ENCODE results near the gene EPB41L4A. TPM values are rescaled to one million over a fixed set of nuclear protein-coding genes. Genes with fewer than 3 reads are reported as not detected.
"Not testable (repeated sequence)": the region's sequence is repeated elsewhere in the genome, so short reads cannot be mapped to it uniquely, and the experiment has no call there.

Gene EPB41L4A
- total and polyA plus RNA-seq, 2 experiments from 2014 or later: 9.5 to 12.9 TPM

DNA sequence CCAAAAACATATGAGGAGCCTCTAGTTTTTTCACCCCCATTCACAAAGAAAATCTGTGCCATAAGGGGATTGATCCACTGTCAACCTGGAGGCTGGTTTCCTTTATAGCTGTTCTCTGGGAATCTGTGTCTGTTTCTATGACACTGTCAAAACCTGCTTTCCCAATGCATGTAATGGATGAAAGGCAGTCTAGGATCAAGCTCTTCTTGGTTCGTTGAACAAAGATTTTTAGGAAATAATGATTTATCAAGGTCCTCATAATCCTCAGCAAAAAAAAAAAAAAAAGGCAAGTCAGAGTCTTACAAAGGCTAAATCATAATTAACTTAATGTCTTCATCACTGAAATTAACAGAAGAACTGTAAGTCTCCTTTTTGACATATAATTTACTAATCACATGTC, 16.0 kb downstream of the EPB41L4A start:
- peaks cover 8% of the 10 kb centered on the region for H3K4me1 ChIP-seq (ENCODE audit: insufficient read depth)
- no peak overlapping the region for H2AFZ ChIP-seq
- H3K36me3 ChIP-seq (replicated peaks; ENCODE audit: insufficient read depth, low read depth): no peaks in the 10 kb centered on the region
- no peak for DNase-seq (ENCODE audit: low spot score)
- H3K4me2 ChIP-seq: no peak overlapping the region
- H4K20me1 ChIP-seq (ENCODE audit: insufficient read depth, poor library complexity, severe bottlenecking): no peaks in the 10 kb centered on the region
- no peak overlapping the region for H3K27ac ChIP-seq
- no peak overlapping the region for H3K4me3 ChIP-seq
- H3K9me3 ChIP-seq (ENCODE audit: low read depth): no peaks in the 10 kb centered on the region
- no peaks in the 10 kb centered on the region for H3K27me3 ChIP-seq
- H3K9me2 ChIP-seq (replicated peaks; ENCODE audit: insufficient read depth): no peaks in the 10 kb centered on the region
- H3K79me2 ChIP-seq: peaks cover 9% of the 10 kb centered on the region
- TF ChIP-seq EZH2 (IDR thresholded peaks at IDR 0.05; ENCODE audit: borderline replicate concordance) (no peak), EZH2phosphoT487 (IDR thresholded peaks at IDR 0.05; ENCODE audit: low read depth, severe bottlenecking, unreplicated experiment) (no peak)
- TF ChIP-seq, protein P1, sequence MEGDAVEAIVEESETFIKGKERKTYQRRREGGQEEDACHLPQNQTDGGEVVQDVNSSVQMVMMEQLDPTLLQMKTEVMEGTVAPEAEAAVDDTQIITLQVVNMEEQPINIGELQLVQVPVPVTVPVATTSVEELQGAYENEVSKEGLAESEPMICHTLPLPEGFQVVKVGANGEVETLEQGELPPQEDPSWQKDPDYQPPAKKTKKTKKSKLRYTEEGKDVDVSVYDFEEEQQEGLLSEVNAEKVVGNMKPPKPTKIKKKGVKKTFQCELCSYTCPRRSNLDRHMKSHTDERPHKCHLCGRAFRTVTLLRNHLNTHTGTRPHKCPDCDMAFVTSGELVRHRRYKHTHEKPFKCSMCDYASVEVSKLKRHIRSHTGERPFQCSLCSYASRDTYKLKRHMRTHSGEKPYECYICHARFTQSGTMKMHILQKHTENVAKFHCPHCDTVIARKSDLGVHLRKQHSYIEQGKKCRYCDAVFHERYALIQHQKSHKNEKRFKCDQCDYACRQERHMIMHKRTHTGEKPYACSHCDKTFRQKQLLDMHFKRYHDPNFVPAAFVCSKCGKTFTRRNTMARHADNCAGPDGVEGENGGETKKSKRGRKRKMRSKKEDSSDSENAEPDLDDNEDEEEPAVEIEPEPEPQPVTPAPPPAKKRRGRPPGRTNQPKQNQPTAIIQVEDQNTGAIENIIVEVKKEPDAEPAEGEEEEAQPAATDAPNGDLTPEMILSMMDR (IDR thresholded peaks at IDR 0.05; ENCODE audit: poor library complexity): no peak
- 77% methylated on average over 1 of the region's 1 CpG for WGBS (ENCODE audit: low lambda C conversion rate, missing lambda C conversion rate)

DNA sequence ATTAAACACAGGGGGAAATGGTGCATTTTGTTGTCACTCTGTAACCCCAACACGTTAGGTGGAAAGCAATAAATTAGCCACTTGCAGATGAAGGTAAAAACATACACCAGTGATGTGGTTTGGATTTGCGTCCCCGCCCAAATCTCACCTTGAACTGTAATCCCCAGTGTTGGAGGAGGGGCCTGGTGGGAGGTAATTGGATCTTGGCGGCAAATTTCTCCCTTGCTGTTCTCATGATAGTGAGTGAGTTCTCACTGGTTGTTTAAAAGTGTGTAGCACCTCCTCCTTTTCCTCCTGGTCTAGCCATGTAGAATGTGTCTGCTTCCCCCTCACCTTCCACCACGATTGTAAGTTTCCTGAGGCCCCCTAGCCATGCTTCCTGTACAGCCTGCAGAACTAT, 17.2 kb downstream of the EPB41L4A start:
- H2AFZ ChIP-seq: no peak overlapping the region
- no peaks in the 10 kb centered on the region for H4K20me1 ChIP-seq (ENCODE audit: insufficient read depth, poor library complexity, severe bottlenecking)
- no peak overlapping the region for H3K4me3 ChIP-seq
- peaks cover 9% of the 10 kb centered on the region for H3K79me2 ChIP-seq
- H3K9me3 ChIP-seq (ENCODE audit: low read depth): no peaks in the 10 kb centered on the region
- no peak overlapping the region for H3K27ac ChIP-seq
- no peaks in the 10 kb centered on the region for H3K36me3 ChIP-seq (replicated peaks; ENCODE audit: insufficient read depth, low read depth)
- 93% methylated on average over 5 of the region's 5 CpGs for WGBS (ENCODE audit: low lambda C conversion rate, missing lambda C conversion rate)
- TF ChIP-seq EZH2phosphoT487 (IDR thresholded peaks at IDR 0.05; ENCODE audit: low read depth, severe bottlenecking, unreplicated experiment) (no peak), EZH2 (IDR thresholded peaks at IDR 0.05; ENCODE audit: borderline replicate concordance) (no peak)
- TF ChIP-seq, protein P1 (IDR thresholded peaks at IDR 0.05; ENCODE audit: poor library complexity): no peak
- H3K4me2 ChIP-seq: no peak overlapping the region
- H3K27me3 ChIP-seq: no peaks in the 10 kb centered on the region
- H3K9me2 ChIP-seq (replicated peaks; ENCODE audit: insufficient read depth): no peaks in the 10 kb centered on the region
- DNase-seq (ENCODE audit: low spot score): no peak
- H3K4me1 ChIP-seq (ENCODE audit: insufficient read depth): no peaks in the 10 kb centered on the region

DNA sequence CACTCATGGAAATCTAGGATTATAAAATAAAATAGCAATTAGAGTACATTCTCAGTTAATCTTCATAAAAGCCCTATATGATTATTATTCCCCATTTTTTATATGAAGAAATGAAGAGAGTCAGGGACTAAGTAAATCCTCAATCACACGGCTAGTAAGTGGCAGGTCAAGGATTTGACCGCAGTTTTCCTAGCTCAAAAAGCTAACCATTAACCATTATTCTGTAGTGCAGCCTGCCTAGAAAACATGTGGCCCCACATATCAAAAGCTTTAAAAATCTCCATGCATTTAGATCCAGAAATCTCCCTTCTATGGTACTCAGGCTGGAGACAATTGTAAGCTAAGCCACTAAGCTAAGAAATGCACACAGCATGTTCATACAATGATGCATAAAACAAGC, 21.4 kb downstream of the EPB41L4A start:
- Histone ChIP-seq H3K27me3 (no peaks in the 10 kb centered on the region), H3K27ac (no peak overlapping the region), H4K20me1 (ENCODE audit: insufficient read depth, poor library complexity, severe bottlenecking) (no peaks in the 10 kb centered on the region), H3K4me1 (ENCODE audit: insufficient read depth) (no peaks in the 10 kb centered on the region), H3K79me2 (no peaks in the 10 kb centered on the region), H3K36me3 (replicated peaks; ENCODE audit: insufficient read depth, low read depth) (no peaks in the 10 kb centered on the region), H2AFZ (no peak overlapping the region), H3K9me3 (ENCODE audit: low read depth) (no peaks in the 10 kb centered on the region), H3K4me3 (no peak overlapping the region), H3K4me2 (no peak overlapping the region), H3K9me2 (replicated peaks; ENCODE audit: insufficient read depth) (no peaks in the 10 kb centered on the region)
- no peak for DNase-seq (ENCODE audit: low spot score)
- TF ChIP-seq EZH2phosphoT487 (IDR thresholded peaks at IDR 0.05; ENCODE audit: low read depth, severe bottlenecking, unreplicated experiment): no peak
- TF ChIP-seq EZH2 (IDR thresholded peaks at IDR 0.05; ENCODE audit: borderline replicate concordance): no peak
- TF ChIP-seq, protein P1 (IDR thresholded peaks at IDR 0.05; ENCODE audit: poor library complexity): no peak
- 52% methylated on average over 2 of the region's 2 CpGs for WGBS (ENCODE audit: low lambda C conversion rate, missing lambda C conversion rate)

DNA sequence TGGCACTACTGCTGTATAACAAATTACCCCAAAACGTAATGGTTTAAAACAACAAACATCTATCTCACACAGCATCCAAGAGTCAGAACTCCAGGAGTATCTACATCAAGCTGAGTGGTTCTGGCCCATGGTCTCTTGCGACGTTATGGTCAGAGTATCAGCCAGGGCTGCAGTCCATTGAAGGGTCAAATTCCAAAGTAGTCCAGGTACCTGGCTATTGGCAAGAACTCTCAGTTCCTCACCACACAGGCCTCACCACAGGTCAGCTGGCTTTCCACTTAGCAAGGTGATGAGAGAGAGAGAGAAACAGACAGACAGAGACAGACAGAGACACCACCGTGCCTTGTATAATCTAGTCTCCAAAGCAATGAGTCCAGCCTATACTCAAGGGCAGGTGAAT, 22.6 kb downstream of the EPB41L4A start:
- no peaks in the 10 kb centered on the region for H3K27me3 ChIP-seq
- no peaks in the 10 kb centered on the region for H3K9me3 ChIP-seq (ENCODE audit: low read depth)
- H3K27ac ChIP-seq: no peak overlapping the region
- H3K79me2 ChIP-seq: no peaks in the 10 kb centered on the region
- TF ChIP-seq, protein P1 (IDR thresholded peaks at IDR 0.05; ENCODE audit: poor library complexity): no peak
- TF ChIP-seq EZH2 (IDR thresholded peaks at IDR 0.05; ENCODE audit: borderline replicate concordance): no peak
- no peak for TF ChIP-seq EZH2phosphoT487 (IDR thresholded peaks at IDR 0.05; ENCODE audit: low read depth, severe bottlenecking, unreplicated experiment)
- no peaks in the 10 kb centered on the region for H4K20me1 ChIP-seq (ENCODE audit: insufficient read depth, poor library complexity, severe bottlenecking)
- 92% methylated on average over 4 of the region's 4 CpGs for WGBS (ENCODE audit: low lambda C conversion rate, missing lambda C conversion rate)
- no peak overlapping the region for H3K4me2 ChIP-seq
- no peaks in the 10 kb centered on the region for H3K4me1 ChIP-seq (ENCODE audit: insufficient read depth)
- no peaks in the 10 kb centered on the region for H3K9me2 ChIP-seq (replicated peaks; ENCODE audit: insufficient read depth)
- DNase-seq (ENCODE audit: low spot score): no peak
- no peaks in the 10 kb centered on the region for H3K36me3 ChIP-seq (replicated peaks; ENCODE audit: insufficient read depth, low read depth)
- no peak overlapping the region for H2AFZ ChIP-seq
- H3K4me3 ChIP-seq: no peak overlapping the region

DNA sequence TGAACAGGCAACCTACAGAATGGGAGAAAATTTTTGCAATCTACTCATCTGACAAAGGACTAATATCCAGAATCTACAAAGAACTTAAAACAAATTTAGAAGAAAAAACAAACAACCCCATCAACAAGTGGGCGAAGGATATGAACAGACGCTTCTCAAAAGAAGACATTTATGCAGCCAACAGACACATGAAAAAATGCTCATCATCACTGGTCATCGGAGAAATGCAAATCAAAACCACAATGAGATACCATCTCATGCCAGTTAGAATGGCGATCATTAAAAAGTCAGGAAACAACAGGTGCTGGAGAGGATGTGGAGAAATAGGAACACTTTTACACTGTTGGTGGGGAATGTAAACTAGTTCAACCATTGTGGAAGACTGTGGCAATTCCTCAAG, 23.8 kb downstream of the EPB41L4A start:
- H3K4me1 ChIP-seq (ENCODE audit: insufficient read depth); H3K27ac ChIP-seq; H2AFZ ChIP-seq; H3K36me3 ChIP-seq (replicated peaks; ENCODE audit: insufficient read depth, low read depth); H4K20me1 ChIP-seq (ENCODE audit: insufficient read depth, poor library complexity, severe bottlenecking); H3K4me2 ChIP-seq; H3K4me3 ChIP-seq; DNase-seq (ENCODE audit: low spot score); H3K27me3 ChIP-seq; H3K9me2 ChIP-seq (replicated peaks; ENCODE audit: insufficient read depth); H3K9me3 ChIP-seq (ENCODE audit: low read depth); H3K79me2 ChIP-seq: not testable (repeated sequence)
- WGBS (ENCODE audit: low lambda C conversion rate, missing lambda C conversion rate): 95% methylated on average over 4 of the region's 4 CpGs
